SK-N-SH treated with all-trans-retinoic acid at 6 μM for 48 hours (cell line): ENCODE measurements around the gene FBXO47.

ENCODE experiments used
- ATAC-seq: fragments of 200-7000 bp; cut with Tn5 transposase; 3 replicates; pipeline ENCODE4 v1.9.1; 2020; ENCODE audit warnings: mild to moderate bottlenecking, moderate library complexity
- ARNTL ChIP-seq: fragments of 450-650 bp; formaldehyde crosslinking; IDR thresholded peaks from 2 replicates; pipeline ENCODE4 v1.5.0; 2020; ENCODE audit warnings: low read depth, mild to moderate bottlenecking, moderate library complexity, borderline replicate concordance
- BACH2 ChIP-seq: fragments of 250-450 bp; sonication (Bioruptor Pico); IDR thresholded peaks from 2 replicates; pipeline ENCODE4 v1.9.0; 2021; ENCODE audit warnings: mild to moderate bottlenecking, borderline replicate concordance
- CSDC2 ChIP-seq: fragments of 250-450 bp; sonication (Bioruptor Pico); IDR thresholded peaks from 2 replicates; pipeline ENCODE4 v1.5.0; 2020; ENCODE audit warnings: mild to moderate bottlenecking, moderate library complexity
- ESRRG ChIP-seq: fragments of 250-450 bp; sonication (Bioruptor Pico); IDR thresholded peaks from 2 replicates; pipeline ENCODE4 v1.6.1; 2021; ENCODE audit warnings: mild to moderate bottlenecking
- GLIS3 ChIP-seq: fragments of 250-450 bp; sonication (Bioruptor Pico); IDR thresholded peaks from 2 replicates; pipeline ENCODE4 v1.5.0; 2020; ENCODE audit warnings: mild to moderate bottlenecking, moderate library complexity
- ISL1 ChIP-seq: fragments of 250-450 bp; sonication (Bioruptor Pico); IDR thresholded peaks from 2 replicates; pipeline ENCODE4 v2.1.2; 2022; ENCODE audit warnings: mild to moderate bottlenecking, moderate library complexity
- OSR1 ChIP-seq: fragments of 250-450 bp; sonication (Bioruptor Pico); IDR thresholded peaks from 2 replicates; pipeline ENCODE4 v1.8.0; 2022; ENCODE audit warnings: moderate library complexity, mild to moderate bottlenecking, inconsistent platforms
- PATZ1 ChIP-seq: fragments of 250-450 bp; sonication (Bioruptor Pico); IDR thresholded peaks from 2 replicates; pipeline ENCODE4 v1.8.0; 2020; ENCODE audit warnings: mild to moderate bottlenecking, moderate library complexity, borderline replicate concordance
- PPARA ChIP-seq: fragments of 250-450 bp; sonication (Bioruptor Pico); IDR thresholded peaks from 2 replicates; pipeline ENCODE4 v1.5.0; 2020; ENCODE audit warnings: mild to moderate bottlenecking, borderline replicate concordance
- RARB ChIP-seq: fragments of 250-450 bp; sonication (Bioruptor Pico); IDR thresholded peaks from 2 replicates; pipeline ENCODE4 v1.8.0; 2021; ENCODE audit warnings: mild to moderate bottlenecking, moderate library complexity
- SNAI2 ChIP-seq: fragments of 250-450 bp; sonication (Bioruptor Pico); IDR thresholded peaks from 2 replicates; pipeline ENCODE4 v1.5.0; 2020; ENCODE audit warnings: mild to moderate bottlenecking, moderate library complexity
- TOX ChIP-seq: fragments of 250-450 bp; sonication (Bioruptor Pico); IDR thresholded peaks from 2 replicates; pipeline ENCODE4 v1.8.0; 2021; ENCODE audit warnings: mild to moderate bottlenecking, moderate library complexity, borderline replicate concordance
- ZC3H10 ChIP-seq: fragments of 250-450 bp; sonication (Bioruptor Pico); IDR thresholded peaks from 2 replicates; pipeline ENCODE4 v1.5.1; 2021; ENCODE audit warnings: mild to moderate bottlenecking, moderate library complexity
- ZFP30 ChIP-seq: fragments of 450-650 bp; formaldehyde crosslinking; IDR thresholded peaks from 2 replicates; pipeline ENCODE4 v1.5.0; 2022; ENCODE audit warnings: mild to moderate bottlenecking, moderate library complexity
- ZNF565 ChIP-seq: fragments of 450-650 bp; formaldehyde crosslinking; conservative IDR thresholded peaks from 2 replicates; pipeline ENCODE4 v1.5.0; 2020; ENCODE audit warnings: low read depth, mild to moderate bottlenecking, moderate library complexity
- ZNF70 ChIP-seq: fragments of 450-650 bp; formaldehyde crosslinking; IDR thresholded peaks from 2 replicates; pipeline ENCODE4 v1.5.0; 2020; ENCODE audit warnings: mild to moderate bottlenecking, moderate library complexity
- ZNF8 ChIP-seq: fragments of 450-650 bp; formaldehyde crosslinking; IDR thresholded peaks from 2 replicates; pipeline ENCODE4 v1.5.0; 2020; ENCODE audit warnings: mild to moderate bottlenecking, moderate library complexity
- TF ChIP-seq, protein P1 (sequence below): fragments of 250-450 bp; sonication (Bioruptor Pico); IDR thresholded peaks from 2 replicates; pipeline ENCODE4 v1.5.1; 2021; ENCODE audit warnings: mild to moderate bottlenecking, moderate library complexity
- TF ChIP-seq, protein P2 (sequence below): fragments of 250-450 bp; sonication (Bioruptor Pico); IDR thresholded peaks from 2 replicates; pipeline ENCODE4 v1.8.0; 2021; ENCODE audit warnings: low read depth, mild to moderate bottlenecking, moderate library complexity, borderline replicate concordance
- TF ChIP-seq, protein P3 (sequence below): fragments of 250-450 bp; sonication (Bioruptor Pico); IDR thresholded peaks from 2 replicates; pipeline ENCODE4 v1.5.1; 2020; ENCODE audit warnings: low read depth, mild to moderate bottlenecking, moderate library complexity
- TF ChIP-seq, protein P4 (sequence below): fragments of 250-450 bp; sonication (Bioruptor Pico); IDR thresholded peaks from 2 replicates; pipeline ENCODE4 v1.5.0; 2020; ENCODE audit warnings: mild to moderate bottlenecking, moderate library complexity

The FBXO47 gene

GRCh38 chr17:38898812-38899348 lies 68.3 kb downstream of the FBXO47 start:
- TF ChIP-seq, protein P1, sequence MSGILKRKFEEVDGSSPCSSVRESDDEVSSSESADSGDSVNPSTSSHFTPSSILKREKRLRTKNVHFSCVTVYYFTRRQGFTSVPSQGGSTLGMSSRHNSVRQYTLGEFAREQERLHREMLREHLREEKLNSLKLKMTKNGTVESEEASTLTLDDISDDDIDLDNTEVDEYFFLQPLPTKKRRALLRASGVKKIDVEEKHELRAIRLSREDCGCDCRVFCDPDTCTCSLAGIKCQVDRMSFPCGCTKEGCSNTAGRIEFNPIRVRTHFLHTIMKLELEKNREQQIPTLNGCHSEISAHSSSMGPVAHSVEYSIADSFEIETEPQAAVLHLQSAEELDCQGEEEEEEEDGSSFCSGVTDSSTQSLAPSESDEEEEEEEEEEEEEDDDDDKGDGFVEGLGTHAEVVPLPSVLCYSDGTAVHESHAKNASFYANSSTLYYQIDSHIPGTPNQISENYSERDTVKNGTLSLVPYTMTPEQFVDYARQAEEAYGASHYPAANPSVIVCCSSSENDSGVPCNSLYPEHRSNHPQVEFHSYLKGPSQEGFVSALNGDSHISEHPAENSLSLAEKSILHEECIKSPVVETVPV: no peak
- no peak for TF ChIP-seq BACH2 (CRISPR knock-in tag)
- TF ChIP-seq ESRRG (CRISPR knock-in tag): no peak
- TF ChIP-seq SNAI2 (CRISPR knock-in tag): no peak
- no peak for TF ChIP-seq PPARA (CRISPR knock-in tag)
- TF ChIP-seq, all 23 proteins: peak for 0

GRCh38 chr17:38898291-38898679 lies 68.9 kb downstream of the FBXO47 start:
- ATAC-seq: no peak
- no peak for TF ChIP-seq CSDC2 (CRISPR knock-in tag)
- TF ChIP-seq, protein P2, sequence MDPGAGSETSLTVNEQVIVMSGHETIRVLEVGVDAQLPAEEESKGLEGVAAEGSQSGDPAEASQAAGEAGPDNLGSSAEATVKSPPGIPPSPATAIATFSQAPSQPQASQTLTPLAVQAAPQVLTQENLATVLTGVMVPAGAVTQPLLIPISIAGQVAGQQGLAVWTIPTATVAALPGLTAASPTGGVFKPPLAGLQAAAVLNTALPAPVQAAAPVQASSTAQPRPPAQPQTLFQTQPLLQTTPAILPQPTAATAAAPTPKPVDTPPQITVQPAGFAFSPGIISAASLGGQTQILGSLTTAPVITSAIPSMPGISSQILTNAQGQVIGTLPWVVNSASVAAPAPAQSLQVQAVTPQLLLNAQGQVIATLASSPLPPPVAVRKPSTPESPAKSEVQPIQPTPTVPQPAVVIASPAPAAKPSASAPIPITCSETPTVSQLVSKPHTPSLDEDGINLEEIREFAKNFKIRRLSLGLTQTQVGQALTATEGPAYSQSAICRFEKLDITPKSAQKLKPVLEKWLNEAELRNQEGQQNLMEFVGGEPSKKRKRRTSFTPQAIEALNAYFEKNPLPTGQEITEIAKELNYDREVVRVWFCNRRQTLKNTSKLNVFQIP (CRISPR knock-in tag): no peak
- no peak for TF ChIP-seq OSR1 (CRISPR knock-in tag)

More at GRCh38 chr17:38898812-38899348, 68.3 kb downstream of the FBXO47 start:
- ATAC-seq: no peak

DNA sequence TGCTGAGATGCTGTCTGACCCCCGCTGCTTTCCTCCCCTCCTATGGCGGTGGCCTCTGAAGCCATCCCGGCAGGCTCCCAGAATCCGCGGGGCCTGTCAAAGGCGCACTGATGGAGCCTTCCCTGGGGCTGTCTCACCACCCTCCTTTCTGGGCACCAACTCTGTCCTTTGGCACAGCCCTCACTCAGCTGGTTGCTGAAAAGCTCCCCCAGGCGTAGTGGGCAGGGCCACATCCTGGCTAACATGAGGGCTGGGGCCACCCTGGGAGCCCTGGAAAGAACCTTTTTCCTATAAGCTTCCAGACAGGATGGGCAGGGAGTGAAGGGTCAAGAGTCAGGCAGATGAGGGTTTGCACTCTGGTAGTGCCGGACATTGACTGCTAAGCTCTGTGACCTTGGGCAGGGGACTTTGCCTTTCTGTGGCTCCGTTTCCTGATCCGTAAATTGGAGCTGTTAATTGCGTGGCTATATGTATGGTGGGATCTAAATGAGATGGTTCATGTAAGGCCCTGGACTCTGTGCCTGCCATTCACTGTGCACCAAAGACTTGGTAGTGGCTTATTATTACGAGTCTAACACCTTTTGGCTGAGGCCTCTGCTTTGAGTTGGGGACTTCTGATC lies 69.4 kb downstream of the FBXO47 start:
- no peak for ATAC-seq
- TF ChIP-seq PATZ1 (CRISPR knock-in tag): no peak
- no peak for TF ChIP-seq PPARA (CRISPR knock-in tag)
- no peak for TF ChIP-seq TOX (CRISPR knock-in tag)
- TF ChIP-seq ZC3H10 (CRISPR knock-in tag): no peak
- TF ChIP-seq BACH2 (CRISPR knock-in tag): no peak
- TF ChIP-seq, protein P3, sequence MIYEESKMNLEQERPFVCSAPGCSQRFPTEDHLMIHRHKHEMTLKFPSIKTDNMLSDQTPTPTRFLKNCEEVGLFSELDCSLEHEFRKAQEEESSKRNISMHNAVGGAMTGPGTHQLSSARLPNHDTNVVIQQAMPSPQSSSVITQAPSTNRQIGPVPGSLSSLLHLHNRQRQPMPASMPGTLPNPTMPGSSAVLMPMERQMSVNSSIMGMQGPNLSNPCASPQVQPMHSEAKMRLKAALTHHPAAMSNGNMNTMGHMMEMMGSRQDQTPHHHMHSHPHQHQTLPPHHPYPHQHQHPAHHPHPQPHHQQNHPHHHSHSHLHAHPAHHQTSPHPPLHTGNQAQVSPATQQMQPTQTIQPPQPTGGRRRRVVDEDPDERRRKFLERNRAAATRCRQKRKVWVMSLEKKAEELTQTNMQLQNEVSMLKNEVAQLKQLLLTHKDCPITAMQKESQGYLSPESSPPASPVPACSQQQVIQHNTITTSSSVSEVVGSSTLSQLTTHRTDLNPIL (CRISPR knock-in tag): no peak
- TF ChIP-seq RARB (CRISPR knock-in tag): no peak
- TF ChIP-seq, protein P2 (CRISPR knock-in tag): no peak
- no peak for TF ChIP-seq CSDC2 (CRISPR knock-in tag)
- no peak for TF ChIP-seq ISL1 (CRISPR knock-in tag)
- no peak for TF ChIP-seq ZNF70
- TF ChIP-seq ARNTL: no peak
- no peak for TF ChIP-seq ZNF565 (CRISPR knock-in tag)
- TF ChIP-seq ZNF8 (CRISPR knock-in tag): no peak
- no peak for TF ChIP-seq SNAI2 (CRISPR knock-in tag)

GRCh38 chr17:38897176-38897575 lies 70.0 kb downstream of the FBXO47 start:
- ATAC-seq: no peak
- TF ChIP-seq ZNF70 (no peak), ISL1 (CRISPR knock-in tag) (no peak), OSR1 (CRISPR knock-in tag) (no peak), ZNF8 (CRISPR knock-in tag) (no peak), ZNF565 (CRISPR knock-in tag) (no peak), BACH2 (CRISPR knock-in tag) (no peak), TOX (CRISPR knock-in tag) (no peak), GLIS3 (no peak), ESRRG (CRISPR knock-in tag) (no peak), ZFP30 (CRISPR knock-in tag) (no peak), SNAI2 (CRISPR knock-in tag) (no peak)
- TF ChIP-seq, protein P4, sequence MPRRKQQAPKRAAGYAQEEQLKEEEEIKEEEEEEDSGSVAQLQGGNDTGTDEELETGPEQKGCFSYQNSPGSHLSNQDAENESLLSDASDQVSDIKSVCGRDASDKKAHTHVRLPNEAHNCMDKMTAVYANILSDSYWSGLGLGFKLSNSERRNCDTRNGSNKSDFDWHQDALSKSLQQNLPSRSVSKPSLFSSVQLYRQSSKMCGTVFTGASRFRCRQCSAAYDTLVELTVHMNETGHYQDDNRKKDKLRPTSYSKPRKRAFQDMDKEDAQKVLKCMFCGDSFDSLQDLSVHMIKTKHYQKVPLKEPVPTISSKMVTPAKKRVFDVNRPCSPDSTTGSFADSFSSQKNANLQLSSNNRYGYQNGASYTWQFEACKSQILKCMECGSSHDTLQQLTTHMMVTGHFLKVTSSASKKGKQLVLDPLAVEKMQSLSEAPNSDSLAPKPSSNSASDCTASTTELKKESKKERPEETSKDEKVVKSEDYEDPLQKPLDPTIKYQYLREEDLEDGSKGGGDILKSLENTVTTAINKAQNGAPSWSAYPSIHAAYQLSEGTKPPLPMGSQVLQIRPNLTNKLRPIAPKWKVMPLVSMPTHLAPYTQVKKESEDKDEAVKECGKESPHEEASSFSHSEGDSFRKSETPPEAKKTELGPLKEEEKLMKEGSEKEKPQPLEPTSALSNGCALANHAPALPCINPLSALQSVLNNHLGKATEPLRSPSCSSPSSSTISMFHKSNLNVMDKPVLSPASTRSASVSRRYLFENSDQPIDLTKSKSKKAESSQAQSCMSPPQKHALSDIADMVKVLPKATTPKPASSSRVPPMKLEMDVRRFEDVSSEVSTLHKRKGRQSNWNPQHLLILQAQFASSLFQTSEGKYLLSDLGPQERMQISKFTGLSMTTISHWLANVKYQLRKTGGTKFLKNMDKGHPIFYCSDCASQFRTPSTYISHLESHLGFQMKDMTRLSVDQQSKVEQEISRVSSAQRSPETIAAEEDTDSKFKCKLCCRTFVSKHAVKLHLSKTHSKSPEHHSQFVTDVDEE: no peak
